Measurements from ENCODE around the gene AGAP3. TPM values are rescaled to one million over a fixed set of nuclear protein-coding genes. Genes with fewer than 3 reads are reported as not detected.

AGAP3 gene
- total RNA-seq, 1 donor from 2014 or later: 135 TPM

DNA sequence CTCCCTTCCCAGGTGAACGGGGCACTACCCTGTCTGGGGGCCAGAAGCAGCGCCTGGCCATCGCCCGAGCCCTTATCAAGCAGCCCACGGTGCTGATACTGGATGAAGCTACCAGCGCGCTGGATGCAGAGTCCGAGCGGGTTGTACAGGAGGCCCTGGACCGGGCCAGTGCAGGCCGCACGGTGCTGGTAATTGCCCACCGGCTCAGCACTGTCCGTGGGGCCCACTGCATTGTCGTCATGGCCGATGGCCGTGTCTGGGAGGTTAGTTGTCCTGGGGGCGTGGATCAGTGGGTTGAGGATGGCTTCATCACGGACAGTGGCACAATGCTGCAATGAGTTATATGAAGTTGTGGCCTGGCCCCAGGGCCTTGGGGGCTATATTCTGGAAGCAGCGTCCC is 42.3 kb upstream of the AGAP3 start:
- Mint-ChIP-seq H3K27ac (ENCODE audit: unreplicated experiment) (no peak overlapping the region), H3K4me3 (ENCODE audit: unreplicated experiment) (no peak overlapping the region), H3K9me3 (ENCODE audit: unreplicated experiment) (no peaks in the 10 kb centered on the region), H3K36me3 (ENCODE audit: unreplicated experiment) (peaks cover 7% of the 10 kb centered on the region), H3K4me1 (ENCODE audit: unreplicated experiment) (peaks cover 31% of the 10 kb centered on the region), H3K27me3 (ENCODE audit: unreplicated experiment) (no peaks in the 10 kb centered on the region)
- DNase-seq (ENCODE audit: extremely low spot score, unreplicated experiment): no peak
- TF ChIP-seq, protein P1, sequence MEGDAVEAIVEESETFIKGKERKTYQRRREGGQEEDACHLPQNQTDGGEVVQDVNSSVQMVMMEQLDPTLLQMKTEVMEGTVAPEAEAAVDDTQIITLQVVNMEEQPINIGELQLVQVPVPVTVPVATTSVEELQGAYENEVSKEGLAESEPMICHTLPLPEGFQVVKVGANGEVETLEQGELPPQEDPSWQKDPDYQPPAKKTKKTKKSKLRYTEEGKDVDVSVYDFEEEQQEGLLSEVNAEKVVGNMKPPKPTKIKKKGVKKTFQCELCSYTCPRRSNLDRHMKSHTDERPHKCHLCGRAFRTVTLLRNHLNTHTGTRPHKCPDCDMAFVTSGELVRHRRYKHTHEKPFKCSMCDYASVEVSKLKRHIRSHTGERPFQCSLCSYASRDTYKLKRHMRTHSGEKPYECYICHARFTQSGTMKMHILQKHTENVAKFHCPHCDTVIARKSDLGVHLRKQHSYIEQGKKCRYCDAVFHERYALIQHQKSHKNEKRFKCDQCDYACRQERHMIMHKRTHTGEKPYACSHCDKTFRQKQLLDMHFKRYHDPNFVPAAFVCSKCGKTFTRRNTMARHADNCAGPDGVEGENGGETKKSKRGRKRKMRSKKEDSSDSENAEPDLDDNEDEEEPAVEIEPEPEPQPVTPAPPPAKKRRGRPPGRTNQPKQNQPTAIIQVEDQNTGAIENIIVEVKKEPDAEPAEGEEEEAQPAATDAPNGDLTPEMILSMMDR (IDR thresholded peaks at IDR 0.05): no peak

DNA sequence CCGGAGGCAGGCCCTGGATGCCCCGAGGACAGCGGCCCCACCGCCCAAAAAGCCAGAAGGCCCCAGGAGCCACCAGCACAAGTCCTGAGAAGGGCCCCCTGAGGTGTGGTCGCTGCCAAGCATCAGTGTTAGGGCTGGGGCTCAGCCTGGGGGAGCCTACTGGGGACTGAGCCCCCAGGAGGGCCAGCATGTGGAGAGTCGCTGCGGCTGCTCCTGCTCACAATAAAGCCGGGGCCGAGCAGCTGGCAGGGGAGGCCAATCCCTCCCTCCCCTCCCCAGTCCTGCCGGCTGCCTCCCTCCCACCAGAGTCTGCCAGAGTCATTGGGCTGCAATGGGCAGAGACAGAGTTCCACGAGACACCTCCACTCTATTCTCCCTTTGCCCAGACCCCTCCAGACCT is 41.0 kb upstream of the AGAP3 start:
- Mint-ChIP-seq H3K4me1 (ENCODE audit: unreplicated experiment) (peaks cover 19% of the 10 kb centered on the region), H3K27ac (ENCODE audit: unreplicated experiment) (no peak overlapping the region), H3K9me3 (ENCODE audit: unreplicated experiment) (no peaks in the 10 kb centered on the region), H3K36me3 (ENCODE audit: unreplicated experiment) (peaks cover 7% of the 10 kb centered on the region), H3K27me3 (ENCODE audit: unreplicated experiment) (no peaks in the 10 kb centered on the region), H3K4me3 (ENCODE audit: unreplicated experiment) (no peak overlapping the region)
- TF ChIP-seq, protein P1 (IDR thresholded peaks at IDR 0.05): no peak
- DNase-seq (ENCODE audit: extremely low spot score, unreplicated experiment): no peak

DNA sequence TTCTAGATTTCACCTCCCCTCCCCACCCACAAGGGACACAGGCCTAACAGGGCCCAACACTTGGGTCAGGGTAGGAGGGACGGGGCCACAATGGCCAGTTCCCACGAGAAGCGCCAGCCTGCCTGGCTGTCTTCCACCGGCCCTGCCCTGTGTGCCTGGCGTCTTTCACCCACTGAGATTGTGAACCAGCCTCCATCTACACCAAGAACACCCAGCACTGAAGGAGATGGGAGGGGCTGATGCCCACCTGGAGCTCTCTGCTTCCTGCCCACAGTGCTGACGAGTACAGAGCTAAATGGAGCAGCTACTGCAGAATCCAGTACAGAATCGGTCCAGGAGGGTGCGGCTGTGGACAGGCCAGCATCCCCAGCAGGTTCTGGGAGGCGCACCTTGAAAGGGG is 40.3 kb upstream of the AGAP3 start:
- Mint-ChIP-seq H3K27me3 (ENCODE audit: unreplicated experiment) (no peaks in the 10 kb centered on the region), H3K9me3 (ENCODE audit: unreplicated experiment) (no peaks in the 10 kb centered on the region), H3K4me1 (ENCODE audit: unreplicated experiment) (peaks cover 19% of the 10 kb centered on the region), H3K36me3 (ENCODE audit: unreplicated experiment) (peaks cover 7% of the 10 kb centered on the region), H3K4me3 (ENCODE audit: unreplicated experiment) (no peak overlapping the region), H3K27ac (ENCODE audit: unreplicated experiment) (no peak overlapping the region)
- TF ChIP-seq, protein P1 (IDR thresholded peaks at IDR 0.05): no peak
- DNase-seq (ENCODE audit: extremely low spot score, unreplicated experiment): no peak

DNA sequence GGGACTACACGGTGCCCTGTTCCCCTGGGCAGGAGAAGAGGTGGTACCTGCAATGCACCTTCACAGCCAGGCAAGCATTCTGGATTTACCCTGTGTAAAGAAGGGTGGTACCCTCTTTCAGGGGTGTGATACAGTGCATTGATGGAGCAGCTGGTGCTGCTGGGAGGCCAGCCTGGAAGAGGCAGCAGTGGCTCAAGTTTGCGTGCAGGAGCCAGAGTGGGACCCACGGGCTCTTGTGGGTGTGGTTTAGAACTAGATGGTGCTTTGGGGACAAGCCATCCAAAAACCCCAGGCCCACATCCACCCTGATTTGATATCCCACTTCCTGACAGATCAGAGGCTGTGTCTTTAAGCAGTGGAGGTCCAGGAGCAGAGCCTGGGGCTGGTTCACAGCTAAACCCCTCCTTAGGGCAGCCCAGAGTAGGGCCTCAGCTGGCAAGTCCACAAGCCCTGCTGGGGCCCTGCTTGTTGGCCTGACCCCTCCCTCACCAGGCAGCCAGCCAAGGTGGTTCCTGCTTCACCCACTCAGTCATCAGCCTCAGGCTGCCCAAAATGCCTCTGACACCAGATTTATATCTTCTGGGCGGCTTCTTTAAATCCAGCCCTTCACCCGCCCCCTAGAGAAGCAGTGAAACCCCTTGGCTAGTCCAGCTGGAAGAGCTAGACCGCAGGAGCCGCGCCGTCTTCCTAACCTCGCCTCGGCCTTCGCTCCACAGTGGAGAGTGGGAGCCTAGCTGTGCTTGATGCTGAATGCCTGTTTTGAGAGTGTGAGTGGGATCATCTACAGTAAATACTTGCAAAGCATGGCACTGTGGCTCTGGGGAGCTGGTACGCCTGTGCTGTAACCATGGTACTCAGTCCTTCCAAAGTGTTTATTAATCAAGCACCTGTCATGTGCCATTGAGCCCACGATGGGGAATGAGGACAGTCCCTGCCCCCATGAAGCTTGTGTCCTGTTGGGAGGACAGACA is 39.4 kb upstream of the AGAP3 start:
- Mint-ChIP-seq H3K4me1 (ENCODE audit: unreplicated experiment) (peaks cover 21% of the 10 kb centered on the region), H3K27me3 (ENCODE audit: unreplicated experiment) (no peaks in the 10 kb centered on the region), H3K36me3 (ENCODE audit: unreplicated experiment) (peaks cover 7% of the 10 kb centered on the region), H3K4me3 (ENCODE audit: unreplicated experiment) (no peak overlapping the region), H3K9me3 (ENCODE audit: unreplicated experiment) (no peaks in the 10 kb centered on the region), H3K27ac (ENCODE audit: unreplicated experiment) (no peak overlapping the region)
- DNase-seq (ENCODE audit: extremely low spot score, unreplicated experiment): no peak
- TF ChIP-seq, protein P1 (IDR thresholded peaks at IDR 0.05): no peak

DNA sequence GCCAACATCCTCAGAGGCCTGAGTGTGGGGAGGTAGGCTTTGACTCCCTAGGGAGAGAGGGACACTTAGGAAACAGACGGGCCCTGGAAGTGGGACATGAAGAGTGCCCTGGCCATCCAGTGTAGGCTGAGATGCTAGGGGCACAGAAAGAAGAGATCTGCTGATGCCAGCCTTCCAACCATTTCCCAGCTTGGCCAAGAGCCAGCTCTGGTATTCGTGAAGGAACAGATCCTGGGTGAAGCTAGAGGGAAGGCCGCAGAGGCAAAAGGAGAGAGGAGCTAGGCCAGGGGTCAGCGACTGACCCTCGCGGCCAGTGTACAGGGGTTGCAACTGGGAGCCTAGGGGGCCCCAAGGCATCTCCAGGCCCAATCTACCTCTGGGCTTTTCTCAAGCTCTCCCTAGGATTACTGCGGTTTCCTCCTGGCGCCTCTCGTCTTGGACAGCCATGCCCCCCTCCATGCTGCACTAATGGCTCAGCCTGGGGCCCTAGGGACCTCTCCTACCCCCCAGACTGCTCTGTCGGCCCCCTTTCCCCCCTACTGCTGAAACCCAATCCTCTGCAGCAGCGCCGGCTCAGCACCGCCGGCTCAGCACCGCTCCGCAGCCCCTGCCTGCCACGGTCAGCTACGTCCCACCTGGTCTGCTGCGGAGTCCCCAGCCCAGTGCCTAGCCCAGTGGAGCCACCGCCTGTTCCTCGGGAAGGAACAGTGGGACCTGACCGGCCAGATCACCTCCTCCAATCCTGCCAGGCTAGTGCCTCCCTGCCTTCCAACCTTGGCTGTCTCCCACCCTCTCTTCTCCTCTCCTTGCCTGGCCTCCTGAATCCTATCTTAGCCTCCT is 38.1 kb upstream of the AGAP3 start, which contains the start of gene ASIC3:
ASIC3 (plus strand) TSS at position 556 of the 840 bp plus-strand sequence. CDS start 355 bp downstream, outside the sequence.
- Mint-ChIP-seq H3K27ac (ENCODE audit: unreplicated experiment) (no peak within 1 kb of the TSS), H3K27me3 (ENCODE audit: unreplicated experiment) (no peaks in the 10 kb centered on the region), H3K4me3 (ENCODE audit: unreplicated experiment) (no peak within 1 kb of the TSS), H3K36me3 (ENCODE audit: unreplicated experiment) (peaks cover 7% of the 10 kb centered on the region), H3K9me3 (ENCODE audit: unreplicated experiment) (no peaks in the 10 kb centered on the region), H3K4me1 (ENCODE audit: unreplicated experiment) (peaks cover 21% of the 10 kb centered on the region)
- TF ChIP-seq, protein P1 (IDR thresholded peaks at IDR 0.05): no peak
- no peak for DNase-seq (ENCODE audit: extremely low spot score, unreplicated experiment)
